ENCODE data around the gene COBLL1.

GRCh38 chr2:164875334-164876205 is 33.9 kb upstream of the COBLL1 start:
- TF ChIP-seq EZH2 (IDR thresholded peaks at IDR 0.05; ENCODE audit: borderline replicate concordance, low read length) = no peak
- TF ChIP-seq, protein P1, sequence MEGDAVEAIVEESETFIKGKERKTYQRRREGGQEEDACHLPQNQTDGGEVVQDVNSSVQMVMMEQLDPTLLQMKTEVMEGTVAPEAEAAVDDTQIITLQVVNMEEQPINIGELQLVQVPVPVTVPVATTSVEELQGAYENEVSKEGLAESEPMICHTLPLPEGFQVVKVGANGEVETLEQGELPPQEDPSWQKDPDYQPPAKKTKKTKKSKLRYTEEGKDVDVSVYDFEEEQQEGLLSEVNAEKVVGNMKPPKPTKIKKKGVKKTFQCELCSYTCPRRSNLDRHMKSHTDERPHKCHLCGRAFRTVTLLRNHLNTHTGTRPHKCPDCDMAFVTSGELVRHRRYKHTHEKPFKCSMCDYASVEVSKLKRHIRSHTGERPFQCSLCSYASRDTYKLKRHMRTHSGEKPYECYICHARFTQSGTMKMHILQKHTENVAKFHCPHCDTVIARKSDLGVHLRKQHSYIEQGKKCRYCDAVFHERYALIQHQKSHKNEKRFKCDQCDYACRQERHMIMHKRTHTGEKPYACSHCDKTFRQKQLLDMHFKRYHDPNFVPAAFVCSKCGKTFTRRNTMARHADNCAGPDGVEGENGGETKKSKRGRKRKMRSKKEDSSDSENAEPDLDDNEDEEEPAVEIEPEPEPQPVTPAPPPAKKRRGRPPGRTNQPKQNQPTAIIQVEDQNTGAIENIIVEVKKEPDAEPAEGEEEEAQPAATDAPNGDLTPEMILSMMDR (IDR thresholded peaks at IDR 0.05; ENCODE audit: low read length) = no peak

All from OCI-LY1 (cell line).